Panc1 (cell line): ENCODE data around the gene PDE6B. TPM values are rescaled to one million over a fixed set of nuclear protein-coding genes. Genes with fewer than 3 reads are reported as not detected.

ENCODE experiments used
- ATAC-seq: fragments of 200-7000 bp; cut with Tn5 transposase; 2 replicates; pipeline ENCODE4 v1.9.1; 2020; ENCODE audit warnings: mild to moderate bottlenecking, moderate library complexity
- BruUV-seq: library from RNA; stranded (reverse); fragments of 400-500 nt; replicated peaks from 2 replicates; lab custom pipeline; 2021; lab: Mats Ljungman, UMichigan
- CTCF ChIA-PET: fragments of 300-600 bp; sonication (Branson Sonifier 250); formaldehyde crosslinking; loops from one replicate; lab custom pipeline; 2022; ENCODE audit warnings: antibody characterized with exemption; lab: Charles Lee
- POLR2A ChIA-PET: fragments of 300-600 bp; sonication (Branson Sonifier 250); formaldehyde crosslinking; loops from one replicate; lab custom pipeline; 2022; ENCODE audit warnings: antibody characterized with exemption; lab: Charles Lee
- DNase-seq: peaks from one replicate; pipeline ENCODE4 v3.0.0-alpha.2; 2010; ENCODE audit warnings: low read depth, low spot score
- H3K27ac ChIP-seq: 2 replicates; pipeline ENCODE4 v1.5.1; 2011; ENCODE audit warnings: mild to moderate bottlenecking, low read length, inconsistent platforms
- H3K27me3 ChIP-seq: fragments of 200-500 bp; sonication (Bioruptor generic); 2 replicates; pipeline ENCODE4 v1.6.0; 2014; ENCODE audit warnings: low read length, inconsistent platforms; ENCODE audit not compliant: control insufficient read depth, insufficient read depth
- H3K36me3 ChIP-seq: fragments of 200-500 bp; sonication (Bioruptor generic); 2 replicates; pipeline ENCODE4 v1.5.1; 2014; ENCODE audit warnings: inconsistent platforms, mild to moderate bottlenecking, low read length, moderate library complexity; ENCODE audit not compliant: control insufficient read depth, insufficient read depth
- H3K4me1 ChIP-seq: 2 replicates; pipeline ENCODE4 v1.5.1; 2011; ENCODE audit warnings: inconsistent platforms, mild to moderate bottlenecking, low read length, moderate library complexity; ENCODE audit not compliant: control insufficient read depth, insufficient read depth
- H3K4me3 ChIP-seq, 2 experiments: 2 replicates each; pipeline ENCODE4 v1.5.1; 2011 to 2012; ENCODE audit warnings: low read depth in 2 of 2, low read length in 2 of 2, mild to moderate bottlenecking in 2 of 2, inconsistent platforms in 1 of 2, moderate library complexity in 1 of 2
- H3K9me3 ChIP-seq: fragments of 200-500 bp; sonication (Bioruptor generic); 2 replicates; pipeline ENCODE4 v1.5.1; 2014; ENCODE audit warnings: low read depth, mild to moderate bottlenecking, inconsistent platforms, low read length, moderate library complexity; ENCODE audit not compliant: control insufficient read depth, insufficient read depth
- CTCF ChIP-seq: fragments of 450-650 bp; IDR thresholded peaks from 2 replicates; pipeline ENCODE4 v1.5.1; 2017; ENCODE audit warnings: mild to moderate bottlenecking
- POLR2AphosphoS5 ChIP-seq: IDR thresholded peaks from 2 replicates; pipeline ENCODE4 v1.6.1; 2012; ENCODE audit warnings: mild to moderate bottlenecking, low read depth, low read length, moderate library complexity
- REST ChIP-seq, 2 experiments: IDR thresholded peaks; 2 replicates each; pipeline ENCODE4 v1.6.1; 2011 to 2012; ENCODE audit warnings: low read depth in 2 of 2, control low read depth in 1 of 2, low read length in 1 of 2, mild to moderate bottlenecking in 1 of 2, moderate library complexity in 1 of 2; ENCODE audit not compliant: insufficient read depth in 1 of 2
- SIN3A ChIP-seq: IDR thresholded peaks from 2 replicates; pipeline ENCODE4 v1.6.1; 2012; ENCODE audit warnings: low read depth, mild to moderate bottlenecking, low read length, moderate library complexity, borderline replicate concordance; ENCODE audit not compliant: insufficient read depth
- TCF7L2 ChIP-seq: IDR thresholded peaks from 2 replicates; pipeline ENCODE4 v1.6.1; 2011; ENCODE audit warnings: mild to moderate bottlenecking, low read depth, low read length, inconsistent platforms
- in situ Hi-C: cut with HindIII; loops from 2 replicates; pipeline ENCODE4 v1.10.0; 2016; ENCODE audit warnings: low sequenced_read_pairs, low pct_unique_long_range_greater_than_20kb
- intact Hi-C: fragments of 100-400 bp; cut with micrococcal nuclease; formaldehyde crosslinking; loops from one replicate; pipeline ENCODE4 v1.10.0; 2022; ENCODE audit not compliant: unreplicated experiment
- total RNA-seq: library from RNA; stranded (reverse); gene quantifications from one replicate; pipeline ENCODE4 v1.2.1, GENCODE V29; 2021; ENCODE audit not compliant: unreplicated experiment

Gene PDE6B
- total RNA-seq, 1 experiment from 2014 or later: 6.5 TPM

GRCh38 chr4:710116-710515, 84.7 kb downstream of the PDE6B start:
- H3K4me1 ChIP-seq: peaks cover 1% of the 10 kb centered on the region; the same call in 1 of the 2 replicates
- in situ Hi-C loops (no loop called here), intact Hi-C loops (no loop called here)
- TF ChIP-seq REST (IDR thresholded peaks at IDR 0.05; ENCODE audit: insufficient read depth in 1 of 2, low read depth in 2 of 2, low read length in 1 of 2): no peak
- TF ChIP-seq SIN3A: no peak
- TF ChIP-seq CTCF: no peak
- TF ChIP-seq TCF7L2: no peak
- no peak for TF ChIP-seq POLR2AphosphoS5
- no peak for DNase-seq
- H3K4me3 ChIP-seq: no peak overlapping the region
- no peak overlapping the region for H3K27ac ChIP-seq
- no peaks in the 10 kb centered on the region for H3K27me3 ChIP-seq
- CTCF ChIA-PET: interaction anchor here (0.8 kb wide), 1 partner anchor 25 kb away, joined by 4 read pairs; no protein-coding TSS in a partner anchor
- POLR2A ChIA-PET: no interaction called here
- no peaks in the 10 kb centered on the region for H3K9me3 ChIP-seq
- ATAC-seq: no peak
- BruUV-seq: no TSS peak
- peaks cover 4% of the 10 kb centered on the region; the same call in 1 of the 2 replicates for H3K36me3 ChIP-seq

GRCh38 chr4:710916-711315, 85.5 kb downstream of the PDE6B start:
- TF ChIP-seq CTCF (no peak), SIN3A (no peak), REST (IDR thresholded peaks at IDR 0.05; ENCODE audit: insufficient read depth in 1 of 2, low read depth in 2 of 2, low read length in 1 of 2) (no peak), TCF7L2 (no peak), POLR2AphosphoS5 (no peak)
- in situ Hi-C loops: no loop called here
- intact Hi-C loops: no loop called here
- no peaks in the 10 kb centered on the region for H3K9me3 ChIP-seq
- no TSS peak for BruUV-seq
- peaks cover 3% of the 10 kb centered on the region; the same call in 1 of the 2 replicates for H3K36me3 ChIP-seq
- no peak overlapping the region for H3K27ac ChIP-seq
- no peaks in the 10 kb centered on the region for H3K4me1 ChIP-seq
- CTCF ChIA-PET: no interaction called here
- POLR2A ChIA-PET: interaction anchor here (0.8 kb wide), 1 partner anchor 10 kb away, joined by 6 read pairs; no protein-coding TSS in a partner anchor
- H3K27me3 ChIP-seq: no peaks in the 10 kb centered on the region
- no peak overlapping the region for H3K4me3 ChIP-seq
- DNase-seq (no peak), ATAC-seq (0 out of 2 replicates have a peak, but pooled peaks have one; percentile 33)
